Measurements from ENCODE around the gene NOC2L.
A peak's percentile ranks its signal among the peaks of the same experiment; 100 is the strongest.

The NOC2L gene

GRCh38 chr1:970242-970972 is 11.4 kb upstream of the NOC2L start:
- H3K4me1 Mint-ChIP-seq: no peaks in the 10 kb centered on the region
- TF ChIP-seq CTCF (IDR thresholded peaks at IDR 0.05; ENCODE audit: unreplicated experiment in 3 of 3): no peak
- H3K9me3 Mint-ChIP-seq: no peaks in the 10 kb centered on the region
- peaks cover 56% of the 10 kb centered on the region for H3K27me3 Mint-ChIP-seq (ENCODE audit: low read depth)
- H3K27ac Mint-ChIP-seq: no peak overlapping the region
- H3K36me3 Mint-ChIP-seq (ENCODE audit: low read depth): no peaks in the 10 kb centered on the region
- H3K4me3 Mint-ChIP-seq: no peak overlapping the region

- peaks cover 49% of the 10 kb centered on the region for H3K27me3 Mint-ChIP-seq (ENCODE audit: low read depth)
- H3K36me3 Mint-ChIP-seq (ENCODE audit: low read depth): peaks cover 4% of the 10 kb centered on the region
- no peaks in the 10 kb centered on the region for H3K9me3 Mint-ChIP-seq
- H3K27ac Mint-ChIP-seq: no peak overlapping the region
- no peaks in the 10 kb centered on the region for H3K4me1 Mint-ChIP-seq
- H3K4me3 Mint-ChIP-seq: peak overlapping the region in 2 of 3 experiments; percentile 8 to 27
- TF ChIP-seq CTCF (IDR thresholded peaks at IDR 0.05; ENCODE audit: unreplicated experiment in 3 of 3): no peak
These were observed 10.3 kb upstream of the NOC2L start for GRCh38 chr1:969260-969855.

- Mint-ChIP-seq H3K4me3 (peak overlapping the region; percentile 21 to 48 (median 23)), H3K27ac (no peak overlapping the region), H3K27me3 (ENCODE audit: low read depth) (peaks cover 40% of the 10 kb centered on the region), H3K9me3 (no peaks in the 10 kb centered on the region), H3K4me1 (no peaks in the 10 kb centered on the region), H3K36me3 (ENCODE audit: low read depth) (peaks cover 4% of the 10 kb centered on the region)
- TF ChIP-seq CTCF (IDR thresholded peaks at IDR 0.05; ENCODE audit: unreplicated experiment in 3 of 3): no peak
These were observed 8.6 kb upstream of the NOC2L start for GRCh38 chr1:967466-968343.

GRCh38 chr1:966704-967300 is 7.7 kb upstream of the NOC2L start:
- H3K27ac Mint-ChIP-seq: no peak overlapping the region
- H3K4me1 Mint-ChIP-seq: no peaks in the 10 kb centered on the region
- peaks cover 40% of the 10 kb centered on the region for H3K27me3 Mint-ChIP-seq (ENCODE audit: low read depth)
- H3K9me3 Mint-ChIP-seq: no peaks in the 10 kb centered on the region
- TF ChIP-seq CTCF (IDR thresholded peaks at IDR 0.05; ENCODE audit: unreplicated experiment in 3 of 3): no peak
- H3K4me3 Mint-ChIP-seq: peak overlapping the region in 2 of 3 experiments; percentile 46 to 64
- H3K36me3 Mint-ChIP-seq (ENCODE audit: low read depth): peaks cover 4% of the 10 kb centered on the region

GRCh38 chr1:966135-966703 is 7.2 kb upstream of the NOC2L start, which contains the start of gene PLEKHN1:
PLEKHN1 (plus strand) TSS chr1:966482; CDS start chr1:966532, 50 bp downstream.
- H3K27ac Mint-ChIP-seq: no peak within 1 kb of the TSS
- no peaks in the 10 kb centered on the region for H3K9me3 Mint-ChIP-seq
- H3K36me3 Mint-ChIP-seq (ENCODE audit: low read depth): peaks cover 4% of the 10 kb centered on the region
- no peaks in the 10 kb centered on the region for H3K4me1 Mint-ChIP-seq
- peaks cover 40% of the 10 kb centered on the region for H3K27me3 Mint-ChIP-seq (ENCODE audit: low read depth)
- TF ChIP-seq CTCF (IDR thresholded peaks at IDR 0.05; ENCODE audit: unreplicated experiment in 3 of 3): no peak
- H3K4me3 Mint-ChIP-seq: peak within 1 kb of the TSS in 2 of 3 experiments; percentile 46 to 64

All from nephron (organoid).